HS-5 (cell line): Measurements from ENCODE around the gene PRAMEF9.
"Not testable (repeated sequence)": the region's sequence is repeated elsewhere in the genome, so short reads cannot be mapped to it uniquely, and the experiment has no call there.

Experiments
- DNase-seq: peaks from one replicate; pipeline ENCODE4 v3.0.0-alpha.2; 2012; ENCODE audit warnings: low read depth

The PRAMEF9 gene

DNA sequence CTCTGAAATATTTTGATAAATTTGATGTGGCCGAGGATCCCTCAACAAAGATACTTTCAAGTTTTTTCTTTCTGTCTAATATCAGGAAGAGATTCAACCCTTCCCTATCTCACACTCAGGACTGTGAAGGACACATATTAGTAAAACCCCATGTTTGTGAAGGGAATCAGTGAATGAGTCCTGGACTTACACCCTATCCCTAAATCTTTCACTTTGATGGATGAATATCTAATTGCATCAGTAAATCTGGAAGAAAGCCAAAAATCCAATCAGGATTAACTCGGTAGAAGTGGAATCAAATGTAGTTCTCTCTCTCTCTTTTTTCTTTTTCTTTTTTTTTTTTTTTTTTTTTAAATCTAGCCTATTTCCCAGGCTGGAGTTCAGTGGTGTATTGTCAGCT, at the start of gene PRAMEF9:
PRAMEF9 (plus strand) TSS at position 301 of the 400 bp plus-strand sequence. CDS start 3,433 bp downstream, outside the sequence.
- DNase-seq = not testable (repeated sequence)

GRCh38 chr1:13155909-13156308, 15.7 kb upstream of the PRAMEF9 start, which contains the start of gene PRAMEF26:
Gene PRAMEF26, minus strand, starts transcription at chr1:13156009. Its CDS starts 2,914 bp downstream, at chr1:13153095.
- DNase-seq = not testable (repeated sequence)

DNA sequence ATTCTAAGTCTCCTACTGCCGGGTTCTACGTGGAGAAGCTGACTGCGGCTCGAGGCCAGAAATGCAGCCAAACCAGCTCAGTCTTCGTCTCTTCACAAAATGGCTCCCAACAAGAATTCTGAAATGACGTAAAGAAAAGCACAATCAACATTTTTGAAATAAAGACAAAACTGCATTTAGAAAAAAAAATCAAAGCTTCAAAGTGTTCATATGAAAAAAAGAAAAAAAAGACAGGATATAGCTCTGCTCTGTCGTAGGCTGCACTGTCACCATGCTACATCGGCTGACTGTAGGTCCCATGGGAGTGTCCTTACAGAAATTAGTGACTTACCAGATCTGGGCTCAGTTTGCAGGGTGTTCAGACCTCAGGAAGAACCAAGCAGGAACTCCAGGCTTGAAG, 6.1 kb upstream of the PRAMEF9 start, which contains the start of gene HNRNPCL4:
HNRNPCL4 (minus strand) TSS at position 101 of the 400 bp plus-strand sequence. CDS start 164 bp downstream, outside the sequence.
- DNase-seq = not testable (repeated sequence)

GRCh38 chr1:13201309-13201708, 29.7 kb downstream of the PRAMEF9 start, which contains the start of gene PRAMEF13:
Gene PRAMEF13, minus strand, starts transcription at chr1:13201409. Its CDS starts 1,820 bp downstream, at chr1:13199589.
- DNase-seq = not testable (repeated sequence)

- DNase-seq = not testable (repeated sequence)
These were observed 37.1 kb downstream of the PRAMEF9 start for GRCh38 chr1:13208712-13209111.

DNA sequence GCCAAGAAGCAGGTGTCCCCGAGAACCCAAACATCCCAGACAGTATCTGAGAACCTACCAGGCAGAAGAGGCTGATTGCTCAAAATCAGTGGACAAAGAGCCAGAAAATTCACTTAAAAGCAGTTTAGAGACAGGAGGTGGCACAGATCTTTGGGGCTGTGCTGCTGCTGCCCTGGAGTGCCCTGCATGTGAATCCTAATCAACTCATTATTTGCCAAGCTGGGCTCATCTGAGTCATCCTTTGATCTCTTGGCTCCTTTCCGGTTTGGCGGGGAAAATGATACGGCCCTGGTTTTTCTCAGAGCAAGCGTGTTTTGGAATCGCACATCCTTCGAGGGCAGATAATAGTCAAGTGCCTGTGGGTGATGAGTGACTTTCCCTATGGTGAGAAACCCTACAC, 45.0 kb downstream of the PRAMEF9 start:
- not testable (repeated sequence) for DNase-seq

DNA sequence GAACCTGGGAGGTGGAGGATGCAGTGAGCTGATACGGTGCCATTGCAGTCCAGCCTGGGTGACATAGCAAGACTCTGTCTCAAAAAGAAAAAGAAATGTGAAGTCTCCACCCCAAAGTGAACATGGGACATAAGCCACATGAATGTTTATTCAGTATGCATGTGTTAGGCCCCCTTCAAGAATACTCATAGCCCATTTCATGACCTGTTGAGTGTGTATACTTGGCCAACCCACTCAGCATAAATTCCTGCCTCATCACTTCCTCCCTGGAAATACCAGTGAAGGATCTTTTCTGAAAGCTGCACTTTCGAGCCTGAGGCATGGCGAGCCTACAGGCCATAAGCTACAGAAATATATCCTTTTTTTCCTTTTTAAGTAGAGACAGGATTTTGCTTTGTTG, 47.6 kb downstream of the PRAMEF9 start:
- not testable (repeated sequence) for DNase-seq

- not testable (repeated sequence) for DNase-seq
These were observed 51.1 kb downstream of the PRAMEF9 start for GRCh38 chr1:13222788-13223187.

GRCh38 chr1:13224480-13225060, 52.9 kb downstream of the PRAMEF9 start:
- DNase-seq = no peak

DNA sequence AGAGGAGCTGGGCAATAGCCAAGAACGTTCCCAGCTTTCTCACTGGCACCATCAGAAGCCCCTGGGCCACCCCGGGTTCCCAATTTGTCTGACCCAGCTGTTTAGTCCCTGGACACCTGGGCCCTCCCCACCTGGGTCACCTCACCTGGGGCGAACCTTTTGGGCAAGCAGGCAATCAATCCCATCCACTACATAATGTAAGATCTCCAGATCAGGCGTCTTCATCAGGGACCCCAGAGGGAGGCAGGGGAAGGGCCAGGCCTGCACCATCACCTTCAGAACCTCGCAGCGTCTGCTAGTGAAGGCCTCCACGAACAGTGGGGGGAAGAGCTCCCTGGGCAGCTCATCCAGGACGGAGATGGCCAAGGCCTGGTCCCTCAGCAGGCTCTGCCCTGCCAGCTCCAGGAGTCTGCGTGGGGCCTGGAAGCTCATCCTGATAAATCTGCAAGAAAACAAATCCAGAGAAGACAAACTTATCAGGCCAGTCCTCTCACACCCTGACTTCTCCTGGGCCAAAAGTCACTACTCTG, 54.1 kb downstream of the PRAMEF9 start, which contains the start of gene PRAMEF18:
PRAMEF18 (minus strand) TSS at position 480 of the 530 bp plus-strand sequence; CDS start at position 432, 48 bp downstream.
- not testable (repeated sequence) for DNase-seq

GRCh38 chr1:13227271-13228055, 55.8 kb downstream of the PRAMEF9 start:
- not testable (repeated sequence) for DNase-seq

DNA sequence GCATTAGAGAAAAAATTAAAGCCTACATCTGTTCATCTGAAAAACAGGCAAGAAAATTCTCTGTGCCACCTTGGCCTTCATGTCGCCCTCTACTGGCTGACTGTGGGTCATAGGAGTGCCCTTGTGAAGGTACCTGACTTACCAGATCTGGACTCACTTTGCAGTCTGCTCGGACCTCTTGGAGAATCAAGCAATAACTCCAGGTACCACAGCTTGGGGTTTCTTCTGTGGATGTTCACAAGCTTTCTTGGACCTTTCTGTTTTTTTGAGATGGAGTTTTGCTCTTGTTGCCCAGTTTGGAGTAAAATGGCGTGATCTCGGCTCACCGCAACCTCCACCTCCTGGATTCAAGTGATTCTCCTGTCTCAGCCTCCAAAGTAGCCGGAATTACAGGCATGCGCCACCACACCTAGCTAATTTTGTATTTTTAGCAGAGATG, 56.7 kb downstream of the PRAMEF9 start:
- DNase-seq = no peak
